GM10847 (cell line): Measurements from ENCODE around the gene DNAI7.

Source experiments
- POLR2A ChIP-seq: IDR thresholded peaks from 2 replicates; pipeline ENCODE4 v1.6.1; 2011; ENCODE audit not compliant: insufficient read length; ENCODE audit errors: extremely low read depth

DNAI7 gene

GRCh38 chr12:25195056-25195971 is at the start of gene DNAI7, which contains the start of gene ETFRF1:
Gene DNAI7 (minus strand): TSS chr12:25195160. CDS start chr12:25195078, 82 bp downstream.
Gene ETFRF1 (plus strand): TSS chr12:25195237. CDS start chr12:25203957, 8,720 bp downstream.
- TF ChIP-seq POLR2A, result peak; percentile 73

- no peak for TF ChIP-seq POLR2A
Observed at GRCh38 chr12:25243680-25243990, 48.7 kb upstream of the DNAI7 start.

- no peak for TF ChIP-seq POLR2A
Observed at GRCh38 chr12:25242981-25243679, 48.2 kb upstream of the DNAI7 start.

DNA sequence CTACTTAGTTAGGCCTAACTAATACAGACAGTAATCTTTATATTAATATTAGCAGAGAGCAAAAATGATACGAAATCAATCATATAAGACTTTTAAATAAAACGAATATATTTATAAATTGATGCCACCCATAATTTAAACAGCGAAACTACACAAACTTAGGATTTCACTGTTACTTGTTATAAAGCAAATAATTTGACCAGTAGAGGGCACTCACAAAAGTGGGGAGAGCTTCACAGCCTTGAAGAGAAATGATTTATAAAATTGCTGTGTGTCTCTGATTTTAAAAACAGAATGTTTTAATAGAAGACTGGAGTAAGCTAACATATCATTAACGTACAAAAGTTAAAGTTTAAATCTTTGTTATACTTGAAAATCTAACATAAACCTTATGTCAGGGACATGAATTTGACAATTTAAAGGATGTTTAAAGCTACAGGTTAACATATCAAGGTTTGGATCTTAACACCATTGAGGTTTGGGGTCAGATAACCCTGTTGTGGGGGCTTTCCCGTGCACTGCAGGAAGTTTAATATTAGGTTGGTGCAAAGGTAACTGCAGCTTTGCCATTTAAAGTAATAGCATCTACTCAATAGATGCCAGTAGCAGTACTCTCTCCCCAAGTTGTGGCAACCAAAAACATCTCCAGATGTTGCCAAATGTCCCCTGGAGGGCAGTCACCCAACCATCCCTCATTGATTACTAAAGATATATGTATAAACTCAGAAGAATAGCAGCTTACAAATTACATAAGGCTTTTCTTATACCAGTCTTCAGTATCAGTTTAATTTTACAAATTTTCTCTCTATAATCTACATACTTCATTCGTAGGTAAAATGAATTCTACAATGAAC is 46.4 kb upstream of the DNAI7 start:
- TF ChIP-seq POLR2A, result no peak

- TF ChIP-seq POLR2A, result no peak
Observed at GRCh38 chr12:25236626-25237025, 41.7 kb upstream of the DNAI7 start.

- TF ChIP-seq POLR2A, result no peak
Observed at GRCh38 chr12:25236190-25236589, 41.2 kb upstream of the DNAI7 start.

DNA sequence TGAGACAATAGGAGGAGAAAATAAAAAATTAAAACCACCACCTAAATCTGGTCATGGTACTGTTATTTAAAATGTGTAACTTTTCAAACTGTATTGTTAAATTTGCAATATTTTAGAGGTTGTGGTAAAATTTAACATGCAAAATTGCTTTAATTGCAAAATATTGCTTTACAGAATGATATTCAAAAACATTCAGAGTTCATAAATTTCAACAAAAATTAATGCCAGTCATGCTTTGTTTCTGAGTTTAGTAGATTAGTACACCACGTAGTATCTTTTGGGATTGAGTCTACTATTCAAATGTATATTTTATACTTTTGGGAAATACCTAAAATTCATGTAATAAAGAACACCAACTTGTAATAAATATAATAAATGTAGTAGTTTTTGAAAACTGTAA is 18.4 kb upstream of the DNAI7 start:
- no peak for TF ChIP-seq POLR2A

- no peak for TF ChIP-seq POLR2A
Observed at GRCh38 chr12:25208554-25208953, 13.6 kb upstream of the DNAI7 start.

DNA sequence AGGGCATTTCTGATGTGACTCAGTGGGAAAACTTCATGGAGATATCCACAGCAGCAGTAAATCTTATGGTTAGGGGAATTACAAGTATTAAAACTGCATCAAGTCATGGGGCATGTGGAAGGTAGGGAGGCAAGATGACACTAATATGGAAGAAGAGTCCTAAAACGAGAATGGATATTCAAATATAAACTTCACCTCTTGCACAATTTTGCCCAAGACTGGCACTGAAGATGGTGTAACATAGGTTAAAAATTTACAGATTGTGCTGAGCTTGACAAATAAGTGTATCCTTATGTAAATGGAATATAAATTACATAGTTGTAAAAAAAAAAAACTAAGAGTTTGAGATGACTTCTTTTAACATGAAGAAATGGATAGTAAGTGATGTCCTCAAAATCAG is 12.9 kb upstream of the DNAI7 start:
- no peak for TF ChIP-seq POLR2A

DNA sequence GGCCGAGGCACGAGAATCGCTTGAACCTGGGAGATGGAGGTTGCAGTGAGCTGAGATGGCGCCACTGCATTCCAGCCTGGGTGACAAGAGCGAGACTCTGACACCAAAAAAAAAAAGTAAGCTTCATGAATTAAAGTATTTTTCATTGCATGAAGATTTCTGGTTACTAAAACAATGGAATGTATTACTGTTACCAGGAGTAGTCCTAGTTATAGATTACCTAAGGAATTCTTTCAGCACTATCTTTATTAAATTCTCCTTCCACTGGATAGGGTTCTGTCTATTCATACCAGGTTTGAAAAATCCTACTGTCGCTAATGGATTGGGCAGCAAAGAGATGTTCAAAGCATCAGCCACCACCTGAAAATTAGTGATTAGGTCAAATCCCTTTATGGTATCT is 12.5 kb upstream of the DNAI7 start:
- TF ChIP-seq POLR2A, result no peak

- TF ChIP-seq POLR2A, result no peak
Observed at GRCh38 chr12:25202137-25202536, 7.2 kb upstream of the DNAI7 start.

- no peak for TF ChIP-seq POLR2A
Observed at GRCh38 chr12:25200703-25201102, 5.7 kb upstream of the DNAI7 start.

DNA sequence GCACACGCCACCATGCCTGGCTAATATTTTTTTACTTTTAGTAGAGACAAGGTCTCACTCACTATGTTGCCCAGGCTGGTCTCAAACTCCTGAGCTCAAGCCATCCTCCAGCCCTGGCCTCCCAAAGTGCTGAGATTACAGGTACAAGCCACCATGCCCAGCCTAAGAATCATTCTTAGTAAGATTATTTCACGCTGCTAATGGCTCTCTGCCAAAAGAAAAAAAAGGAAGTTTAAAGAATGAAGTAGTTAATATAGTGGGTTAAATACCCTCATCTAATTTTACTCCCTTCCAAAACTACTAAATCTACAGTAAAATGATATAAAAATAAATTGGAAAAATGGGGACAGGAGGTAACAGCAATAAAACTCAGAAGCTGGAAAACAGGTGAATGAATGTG is 2.6 kb upstream of the DNAI7 start:
- TF ChIP-seq POLR2A, result no peak

DNA sequence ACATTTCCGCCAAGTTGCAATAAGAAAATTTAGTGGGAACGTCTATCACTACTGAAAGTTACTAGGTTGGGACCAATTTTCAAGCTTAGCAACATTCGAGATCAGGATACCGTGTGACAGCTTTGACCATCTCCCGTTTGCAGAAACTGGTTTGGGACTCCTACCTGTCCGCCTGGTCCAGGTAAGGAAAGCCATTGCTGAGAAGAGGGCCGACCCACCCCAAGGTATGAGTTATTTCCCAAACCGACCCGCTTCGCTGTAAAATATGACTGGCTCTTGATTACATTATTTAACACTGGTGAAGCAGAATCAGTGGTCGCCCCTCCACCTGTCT is 271 bp downstream of the DNAI7 start:
- TF ChIP-seq POLR2A, result no peak

- no peak for TF ChIP-seq POLR2A
Observed at GRCh38 chr12:25194214-25194613, 746 bp downstream of the DNAI7 start.

- TF ChIP-seq POLR2A, result no peak
Observed at GRCh38 chr12:25190793-25191192, 4.2 kb downstream of the DNAI7 start.
